HG03565 (cell line): ENCODE data around the gene FAM161A.
A peak's percentile ranks its signal among the peaks of the same experiment; 100 is the strongest.
"Not testable (repeated sequence)": the region's sequence is repeated elsewhere in the genome, so short reads cannot be mapped to it uniquely, and the experiment has no call there.

Experiments used
- ATAC-seq: cut with Tn5 transposase; IDR thresholded peaks from one replicate; pipeline ENCODE4 v1.9.1; 2021; ENCODE audit warnings: mild to moderate bottlenecking, moderate library complexity; ENCODE audit not compliant: unreplicated experiment

The FAM161A gene, protein sequence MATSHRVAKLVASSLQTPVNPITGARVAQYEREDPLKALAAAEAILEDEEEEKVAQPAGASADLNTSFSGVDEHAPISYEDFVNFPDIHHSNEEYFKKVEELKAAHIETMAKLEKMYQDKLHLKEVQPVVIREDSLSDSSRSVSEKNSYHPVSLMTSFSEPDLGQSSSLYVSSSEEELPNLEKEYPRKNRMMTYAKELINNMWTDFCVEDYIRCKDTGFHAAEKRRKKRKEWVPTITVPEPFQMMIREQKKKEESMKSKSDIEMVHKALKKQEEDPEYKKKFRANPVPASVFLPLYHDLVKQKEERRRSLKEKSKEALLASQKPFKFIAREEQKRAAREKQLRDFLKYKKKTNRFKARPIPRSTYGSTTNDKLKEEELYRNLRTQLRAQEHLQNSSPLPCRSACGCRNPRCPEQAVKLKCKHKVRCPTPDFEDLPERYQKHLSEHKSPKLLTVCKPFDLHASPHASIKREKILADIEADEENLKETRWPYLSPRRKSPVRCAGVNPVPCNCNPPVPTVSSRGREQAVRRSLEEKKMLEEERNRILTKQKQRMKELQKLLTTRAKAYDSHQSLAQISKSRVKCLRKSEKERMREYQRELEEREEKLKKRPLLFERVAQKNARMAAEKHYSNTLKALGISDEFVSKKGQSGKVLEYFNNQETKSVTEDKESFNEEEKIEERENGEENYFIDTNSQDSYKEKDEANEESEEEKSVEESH

DNA sequence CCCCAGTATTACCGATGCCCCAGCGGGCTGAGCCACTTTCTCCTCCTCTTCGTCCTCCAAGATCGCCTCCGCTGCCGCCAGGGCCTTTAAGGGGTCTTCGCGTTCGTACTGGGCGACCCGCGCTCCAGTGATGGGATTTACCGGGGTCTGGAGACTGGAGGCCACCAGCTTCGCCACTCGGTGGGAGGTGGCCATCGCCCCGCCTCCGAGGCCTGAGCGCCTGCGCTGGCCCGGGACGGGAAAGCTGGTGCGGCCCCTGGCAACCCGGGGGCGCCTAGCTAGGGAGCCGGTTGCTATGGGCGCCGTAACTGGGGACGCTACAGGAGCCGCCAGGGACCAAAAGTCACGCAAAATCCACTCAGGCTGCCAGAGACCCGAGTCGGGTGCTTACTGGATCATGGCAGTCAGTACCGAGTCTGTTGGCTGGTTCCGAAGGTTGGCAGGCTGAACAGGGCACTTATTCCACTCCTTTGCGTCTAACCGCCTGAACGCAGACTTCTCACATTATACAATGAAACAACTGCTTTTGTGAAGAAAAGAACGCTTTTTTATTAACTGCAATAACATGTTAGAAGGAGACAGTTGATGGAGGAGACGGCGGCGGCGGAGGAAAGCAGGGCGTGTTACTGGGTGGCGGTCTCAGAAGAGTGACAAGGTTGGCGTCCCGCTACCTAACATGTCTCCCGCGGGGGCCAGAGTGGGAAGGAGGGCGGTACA lies at the start of gene FAM161A:
Gene FAM161A (minus strand): TSS at position 214 of the 717 bp plus-strand sequence. CDS start 19 bp downstream, at position 195.
- peak; percentile 56 for ATAC-seq

DNA sequence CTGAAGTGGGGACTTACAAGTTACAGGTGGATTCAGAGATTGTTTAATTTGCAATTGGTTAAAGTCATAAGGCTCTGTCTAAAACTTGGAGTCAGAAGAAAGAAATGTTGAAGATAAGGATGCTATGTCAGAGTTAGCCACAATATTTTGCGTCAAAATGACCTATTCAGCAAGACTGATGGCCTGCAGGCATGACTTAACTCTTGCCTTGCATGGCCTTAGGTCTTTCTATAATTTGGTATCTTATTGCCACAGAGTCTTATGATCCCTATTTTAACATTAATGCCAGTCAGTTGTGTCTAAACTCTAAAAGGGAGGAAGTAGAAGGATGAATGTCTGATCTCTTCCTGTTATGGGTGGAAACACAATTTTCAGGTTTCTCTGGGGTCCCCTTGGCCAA lies 46.4 kb upstream of the FAM161A start:
- ATAC-seq: no peak

DNA sequence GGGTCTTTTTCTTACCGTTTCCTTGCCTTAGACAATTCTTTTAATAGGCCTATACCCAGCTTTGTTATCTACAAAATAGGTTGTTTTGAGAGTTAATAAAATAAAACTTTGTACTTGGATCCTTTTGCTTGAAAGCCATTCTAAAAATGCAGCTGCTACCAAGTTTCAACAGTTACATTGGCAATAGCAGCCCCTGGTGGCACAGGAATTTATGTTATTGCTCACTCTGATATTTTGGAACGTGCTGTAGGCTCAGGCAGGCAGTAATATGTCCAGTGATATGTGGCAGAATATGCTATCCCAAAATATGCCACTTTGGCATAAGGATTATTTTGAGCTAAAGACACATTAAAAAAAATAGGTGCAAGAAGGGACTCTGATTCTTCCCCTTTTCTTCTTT lies 45.0 kb upstream of the FAM161A start:
- ATAC-seq: no peak

DNA sequence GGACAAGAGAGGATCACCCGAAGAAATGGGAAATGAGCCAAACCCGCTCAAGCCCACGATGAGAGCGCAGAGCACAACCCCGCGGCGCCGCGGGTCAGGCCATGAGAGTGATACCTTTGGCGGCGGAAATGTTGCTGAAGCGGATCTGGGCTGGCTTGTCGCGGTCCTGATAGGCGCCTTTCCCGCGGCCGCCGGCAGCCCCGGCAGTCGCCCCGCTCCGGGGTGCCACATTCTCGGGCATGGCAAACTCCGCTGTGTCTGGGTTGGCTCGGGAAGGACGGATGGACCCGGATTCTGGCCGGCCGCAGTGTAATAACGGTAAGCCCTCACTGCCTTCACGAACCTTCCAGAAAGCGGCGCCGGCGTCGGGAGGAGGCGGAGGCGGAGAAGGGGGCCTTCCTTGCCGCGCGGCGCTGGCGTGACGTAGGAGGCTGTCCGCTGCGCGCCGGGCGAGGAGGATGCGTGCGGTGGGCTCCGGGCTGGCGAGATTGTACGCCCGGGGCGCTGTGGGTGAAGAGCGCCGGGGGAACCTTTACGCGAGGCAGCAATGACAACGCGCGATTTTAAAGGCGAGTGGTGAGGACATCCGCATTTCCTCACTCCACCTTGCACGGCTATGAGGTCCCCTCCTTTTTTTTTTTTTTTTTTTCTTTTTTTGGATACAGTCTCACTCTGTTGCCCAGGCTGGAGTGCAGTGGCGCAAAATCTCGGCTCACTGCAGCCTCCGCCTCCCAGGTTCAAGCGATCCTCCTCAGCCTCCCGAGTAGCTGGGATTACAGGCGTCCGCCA lies 34.6 kb upstream of the FAM161A start, which contains the start of gene CCT4:
Gene CCT4 (minus strand): TSS at position 390 of the 789 bp plus-strand sequence. CDS start 149 bp downstream, at position 241.
- peak; percentile 75 for ATAC-seq

DNA sequence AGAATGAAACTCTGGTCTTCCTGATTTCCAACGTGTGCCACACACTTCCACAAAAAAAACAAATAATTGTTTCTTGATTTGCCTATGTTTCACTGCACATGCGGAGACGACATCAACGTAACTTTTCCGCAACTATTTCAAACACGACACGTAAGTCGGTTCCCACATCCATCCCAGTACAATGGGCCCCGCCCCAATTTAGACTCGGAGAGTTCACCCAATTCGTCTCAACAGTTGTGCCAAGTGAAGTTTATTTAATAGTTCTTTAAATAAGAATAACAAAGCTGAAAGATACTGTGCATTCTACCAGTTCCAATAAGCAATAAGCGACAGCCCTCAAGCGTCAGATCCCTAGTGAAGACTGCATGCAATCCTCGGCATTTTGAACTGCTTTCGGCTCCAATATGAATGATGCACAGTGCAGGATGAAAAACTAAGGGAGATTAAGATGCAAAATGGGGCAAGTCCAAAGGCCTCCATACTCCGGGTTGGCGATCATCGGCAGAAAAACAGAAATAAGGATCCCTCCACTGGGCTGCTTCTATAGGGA lies 33.9 kb upstream of the FAM161A start:
- no peak for ATAC-seq

DNA sequence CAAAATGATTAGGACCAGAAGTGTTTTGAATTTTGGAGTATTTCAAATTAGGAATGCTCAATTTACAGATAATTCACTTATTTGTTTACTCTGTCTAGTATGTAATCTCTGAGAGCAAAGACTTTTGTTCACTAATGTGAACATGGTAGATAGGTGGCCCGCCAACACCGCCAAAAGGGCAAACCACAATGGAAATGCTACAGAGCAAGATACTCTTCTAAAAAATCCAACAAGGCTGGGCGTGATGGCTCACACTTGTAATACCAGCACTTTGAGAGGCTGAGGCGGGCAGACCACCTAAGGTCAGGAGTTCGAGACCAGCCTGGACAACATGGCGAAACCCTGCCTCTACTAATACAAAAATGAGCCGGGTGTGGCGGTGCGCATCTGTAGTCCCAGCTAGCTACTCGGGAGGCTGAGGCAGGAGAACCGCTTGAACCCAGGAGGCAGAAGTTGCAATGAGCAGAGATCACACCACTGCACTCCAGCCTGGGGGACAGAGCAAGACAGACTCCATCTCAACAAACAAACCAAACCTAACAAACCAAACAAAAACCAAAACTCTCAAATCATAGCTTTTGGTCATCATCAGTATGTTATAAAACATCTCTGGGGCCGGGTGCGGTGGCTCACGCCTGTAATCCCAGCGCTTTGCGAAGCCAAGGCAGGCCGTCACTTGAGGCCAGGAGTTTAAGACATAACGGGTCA lies 32.2 kb upstream of the FAM161A start:
- no peak for ATAC-seq

DNA sequence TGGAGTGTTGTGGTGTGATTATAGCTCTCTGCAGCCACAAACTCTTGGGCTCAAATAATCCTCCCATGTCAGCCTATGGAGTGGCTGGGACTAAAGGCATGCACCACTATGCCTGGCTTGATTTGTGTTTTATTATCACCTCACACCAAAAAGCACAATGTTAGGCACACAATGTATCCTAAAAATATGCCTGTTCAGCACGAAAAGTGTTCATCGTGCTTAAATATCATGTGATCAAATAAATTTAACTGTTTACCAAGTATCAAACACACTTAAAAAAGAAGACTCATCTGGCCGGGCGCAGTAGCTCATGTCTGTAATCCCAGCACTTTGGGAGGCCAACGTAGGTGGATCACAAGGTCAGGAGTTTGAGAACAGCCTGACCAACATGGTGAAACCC lies 29.0 kb upstream of the FAM161A start:
- ATAC-seq: no peak

DNA sequence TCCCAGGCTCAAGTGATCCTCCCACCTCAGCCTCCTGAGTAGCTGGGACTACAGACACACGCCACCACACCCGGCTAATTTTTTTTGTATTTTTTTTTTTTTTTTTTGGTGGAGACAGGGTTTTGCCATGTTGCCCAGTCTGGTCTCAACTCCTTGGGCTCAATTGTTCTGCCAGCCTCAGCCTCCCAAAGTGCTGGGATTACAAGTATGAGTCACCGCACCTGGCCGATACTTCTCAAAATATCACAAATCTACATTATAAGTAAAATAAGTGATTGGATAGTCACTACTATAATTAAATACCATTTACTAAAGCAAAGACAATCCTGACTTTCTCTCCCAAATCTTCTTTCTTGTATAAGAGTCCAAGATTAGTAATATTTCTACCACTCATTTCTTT lies 25.5 kb upstream of the FAM161A start:
- ATAC-seq: not testable (repeated sequence)

DNA sequence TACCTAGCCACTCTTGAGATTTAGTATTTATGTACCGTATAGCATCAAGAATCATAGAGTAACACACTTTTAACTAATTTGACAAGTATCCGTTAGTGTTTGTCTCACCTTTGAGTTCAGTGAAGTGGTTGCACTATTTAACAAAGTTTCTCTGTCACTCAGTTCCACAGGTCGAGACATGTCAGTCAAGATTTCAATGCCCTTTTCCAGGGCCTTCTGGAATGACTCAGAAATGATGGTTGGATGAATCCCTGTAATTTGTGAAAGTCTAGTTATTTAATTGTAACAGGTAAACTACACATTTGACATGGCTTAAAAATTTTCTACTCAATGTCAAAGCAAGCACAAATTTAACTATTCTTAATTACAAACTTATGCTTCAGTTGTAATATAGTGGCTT lies 24.9 kb upstream of the FAM161A start:
- no peak for ATAC-seq

DNA sequence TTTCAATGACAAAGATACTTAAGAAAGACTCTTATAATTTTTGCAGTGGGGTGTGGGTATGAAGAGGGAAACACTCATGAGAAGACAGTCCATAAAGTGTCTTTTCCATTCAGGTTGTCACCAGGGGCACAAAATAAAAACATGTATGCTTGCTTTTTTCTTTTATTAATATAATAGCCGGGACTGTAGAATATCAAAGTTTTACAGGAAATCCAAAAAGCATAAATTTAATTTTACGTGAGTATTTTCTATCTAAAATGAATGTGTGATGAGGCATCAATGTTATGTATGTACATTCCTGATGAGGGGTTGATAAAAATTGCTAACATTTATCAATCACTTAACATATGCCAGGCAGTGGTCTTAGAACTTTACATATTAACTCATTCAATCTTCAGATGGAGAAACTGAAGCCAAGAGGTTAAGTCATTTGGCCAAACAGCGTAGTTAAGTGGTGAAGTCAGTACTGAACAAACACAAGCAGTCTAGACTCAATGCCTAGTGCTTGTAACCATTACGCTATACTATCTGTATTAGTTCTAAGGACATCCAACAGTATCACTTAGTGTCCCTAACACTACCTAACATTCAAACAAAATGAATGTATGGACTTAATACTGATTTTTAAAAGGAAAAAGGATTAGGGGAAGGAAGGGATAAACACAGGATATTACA lies 23.8 kb upstream of the FAM161A start:
- no peak for ATAC-seq

DNA sequence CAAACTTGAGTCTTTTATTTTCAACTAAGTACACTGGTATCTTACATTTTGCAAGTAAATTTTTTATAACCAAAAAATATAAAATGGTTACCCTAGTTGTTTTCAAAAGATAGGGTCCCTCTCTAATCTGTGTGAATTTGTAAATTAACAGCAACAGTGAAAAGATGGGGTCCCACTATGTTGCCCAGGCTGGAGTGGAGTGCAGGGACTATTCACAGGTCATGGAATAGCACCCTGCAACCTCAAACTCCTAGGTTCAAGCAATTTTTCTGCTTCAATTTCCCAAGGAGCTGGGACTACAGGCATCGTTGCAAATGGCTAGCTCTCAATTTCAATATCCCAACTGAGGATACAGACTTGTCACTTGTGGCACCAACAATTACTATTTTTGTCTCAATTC lies 22.5 kb upstream of the FAM161A start:
- ATAC-seq: no peak

DNA sequence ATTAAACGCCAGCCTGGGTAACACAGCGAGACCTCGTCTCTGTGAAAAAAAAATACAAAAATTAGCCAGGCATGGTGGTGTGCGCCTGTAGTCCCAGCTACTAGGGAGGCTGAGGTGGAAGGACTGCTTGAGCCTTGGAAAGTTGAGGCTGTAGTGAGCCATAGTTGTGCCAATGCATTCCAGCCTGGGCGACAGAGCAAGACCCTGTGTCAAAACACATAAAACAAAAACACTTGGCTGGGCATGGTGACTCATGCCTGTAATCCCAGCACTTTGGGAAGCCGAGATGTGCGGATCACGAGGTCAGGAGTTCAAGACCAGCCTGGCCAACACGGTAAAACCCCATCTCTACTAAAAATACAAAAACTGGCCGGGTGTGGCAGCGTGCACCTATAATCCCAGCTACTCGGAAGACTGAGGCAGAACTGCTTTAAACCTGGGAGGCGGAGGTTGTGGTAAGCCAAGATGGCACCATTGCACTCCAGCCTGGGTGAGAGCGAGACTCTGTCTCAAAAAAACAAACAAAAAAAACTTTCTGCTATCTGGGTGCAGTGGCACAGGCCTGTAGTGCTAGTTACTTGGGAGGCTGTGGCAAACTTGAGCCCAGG lies 12.7 kb upstream of the FAM161A start:
- ATAC-seq: not testable (repeated sequence)

DNA sequence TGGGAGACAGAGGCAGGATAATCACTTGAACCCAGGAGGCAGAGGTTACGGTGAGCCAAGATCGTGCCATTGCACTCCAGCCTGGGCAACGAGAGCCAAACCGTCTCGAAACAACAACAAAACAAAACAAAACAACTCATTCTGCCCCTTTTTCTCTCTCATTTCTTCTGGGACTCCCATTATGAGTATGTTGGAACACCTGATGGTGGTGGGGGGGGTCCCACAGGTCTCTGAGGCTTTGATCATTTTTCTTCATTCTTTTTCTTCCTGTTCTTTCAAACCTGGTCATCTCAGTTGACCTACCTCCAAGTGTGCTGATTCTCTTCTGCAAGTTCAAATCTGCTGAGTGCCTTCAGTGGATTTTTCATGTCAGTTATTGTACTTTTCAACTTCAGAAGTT lies 8.2 kb upstream of the FAM161A start:
- ATAC-seq: no peak

DNA sequence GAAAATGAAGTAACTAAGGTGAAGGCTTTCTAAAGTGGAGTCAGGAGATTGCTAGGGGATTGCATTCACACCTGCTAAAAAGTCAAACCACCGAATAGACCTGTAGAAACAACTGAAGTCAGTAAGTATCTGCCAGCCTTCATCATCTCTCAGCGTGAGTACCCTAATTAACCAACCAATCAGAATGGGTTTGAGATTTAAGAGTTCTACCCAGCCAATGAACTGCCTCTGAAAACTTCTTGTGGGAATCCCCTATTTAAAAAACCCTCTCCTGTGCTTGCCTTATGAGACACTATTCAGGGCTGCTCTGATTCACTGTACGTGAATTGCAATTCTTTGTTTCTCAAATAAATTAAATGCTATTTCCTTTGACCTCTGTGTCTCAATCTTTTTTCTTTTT lies 3.4 kb upstream of the FAM161A start:
- no peak for ATAC-seq

DNA sequence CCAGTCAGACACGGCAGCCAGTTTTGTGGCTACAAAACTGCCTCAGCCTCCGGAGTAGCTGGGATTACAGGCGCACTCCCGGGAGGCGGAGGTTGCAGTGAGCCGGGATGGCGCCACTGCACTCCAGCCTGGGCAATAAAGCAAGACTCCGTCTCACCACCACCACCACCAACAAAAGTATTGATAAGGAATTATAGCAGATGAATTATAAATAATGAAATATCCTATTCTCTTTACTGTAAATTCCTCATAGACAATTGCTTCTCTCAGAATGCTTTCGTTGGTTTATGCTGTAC lies 1.4 kb upstream of the FAM161A start:
- no peak for ATAC-seq

DNA sequence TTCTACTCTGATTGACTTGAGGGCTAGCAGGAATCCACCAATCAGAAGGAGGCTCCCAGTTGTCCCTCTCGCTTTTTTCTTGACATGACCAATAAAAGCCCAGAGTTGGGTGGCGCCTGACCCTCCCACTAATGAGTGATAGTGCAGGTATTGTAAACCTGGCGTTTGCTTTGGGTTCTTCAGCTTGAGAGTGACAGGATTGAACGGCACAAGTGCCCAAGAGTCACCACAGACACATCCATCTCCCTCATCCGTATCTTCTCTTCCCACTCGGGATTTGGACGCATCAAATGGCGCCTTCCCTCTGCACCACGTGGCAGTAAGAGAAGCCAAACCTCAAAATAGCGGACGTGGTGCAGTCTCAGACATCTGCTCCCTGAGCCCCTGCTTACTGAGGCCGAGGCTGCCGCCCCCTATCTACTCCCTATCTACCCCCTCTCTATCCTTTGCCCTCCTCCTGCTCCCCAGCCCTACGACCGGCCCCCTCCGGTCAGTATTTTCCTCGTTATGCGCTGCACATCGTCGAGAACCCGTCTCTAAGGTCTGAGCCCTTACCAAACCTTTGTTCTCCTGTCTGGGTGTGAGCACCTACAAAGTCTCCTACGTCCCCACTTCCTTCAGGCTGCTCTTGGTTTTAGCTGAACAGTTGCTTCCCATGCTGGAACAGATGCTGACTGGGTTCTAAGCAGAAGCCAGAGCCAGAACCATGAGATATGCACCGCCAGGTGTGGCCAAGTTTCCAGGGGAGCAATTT lies 881 bp upstream of the FAM161A start:
- ATAC-seq: peak; percentile 82

DNA sequence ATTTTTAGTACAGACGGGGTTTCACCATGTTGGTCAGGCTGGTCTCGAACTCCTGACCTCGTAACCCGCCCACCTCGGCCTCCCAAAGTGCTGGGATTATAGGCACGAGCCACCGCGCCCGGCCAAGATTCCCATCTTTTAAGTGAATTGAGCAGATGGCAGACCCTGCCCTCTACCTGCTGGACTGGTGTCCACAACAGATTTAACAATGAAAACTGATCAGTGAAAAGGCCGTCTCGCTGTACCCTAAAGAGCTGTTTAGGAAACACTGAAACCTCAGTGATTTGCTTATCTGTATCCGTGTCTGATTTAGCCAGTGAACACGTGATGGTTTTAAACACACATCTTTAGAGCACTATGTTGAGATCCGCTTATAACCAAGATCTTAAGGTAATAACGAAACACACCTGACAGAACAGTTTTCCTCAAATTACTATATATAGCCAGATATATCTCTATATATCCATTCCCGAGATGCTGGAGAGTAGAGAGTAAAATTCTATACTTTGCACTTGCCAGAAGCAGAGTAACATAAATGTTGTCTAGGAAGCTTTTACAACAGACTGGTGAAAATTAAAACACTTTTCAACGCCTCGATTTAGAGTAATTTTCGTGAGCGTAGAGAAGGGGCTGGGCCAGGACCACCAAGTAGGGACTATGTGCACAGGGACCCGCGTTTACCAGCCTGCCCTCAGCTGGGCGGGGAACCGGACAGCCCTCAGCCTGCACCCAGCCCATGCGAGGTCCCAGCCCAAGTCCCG lies 594 bp downstream of the FAM161A start:
- peak; percentile 42 for ATAC-seq

DNA sequence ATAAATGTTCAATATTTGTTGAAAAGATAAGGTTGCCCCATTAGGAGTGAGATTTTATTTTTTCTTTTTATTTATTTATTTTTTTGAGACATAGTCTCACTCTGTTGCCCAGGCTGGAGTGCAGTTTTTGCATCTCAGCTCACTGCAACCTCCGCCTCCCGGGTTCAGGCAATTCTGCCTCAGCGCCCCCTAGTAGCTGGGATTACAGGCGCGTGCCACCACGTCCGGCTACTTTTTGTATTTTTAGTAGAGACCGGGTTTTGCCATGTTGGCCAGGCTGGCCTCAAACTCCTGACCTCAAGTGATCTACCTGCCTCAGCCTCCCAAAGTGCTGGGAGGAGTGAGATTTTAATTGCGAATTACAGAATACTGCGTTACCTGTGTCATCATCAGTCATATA lies 2.6 kb downstream of the FAM161A start:
- ATAC-seq: not testable (repeated sequence)
